ENCODE results near the gene TPRKB. TPM values are rescaled to one million over a fixed set of nuclear protein-coding genes. Genes with fewer than 3 reads are reported as not detected.

Gene TPRKB
- total RNA-seq, 1 experiment from 2014 or later = 42.1 TPM

DNA sequence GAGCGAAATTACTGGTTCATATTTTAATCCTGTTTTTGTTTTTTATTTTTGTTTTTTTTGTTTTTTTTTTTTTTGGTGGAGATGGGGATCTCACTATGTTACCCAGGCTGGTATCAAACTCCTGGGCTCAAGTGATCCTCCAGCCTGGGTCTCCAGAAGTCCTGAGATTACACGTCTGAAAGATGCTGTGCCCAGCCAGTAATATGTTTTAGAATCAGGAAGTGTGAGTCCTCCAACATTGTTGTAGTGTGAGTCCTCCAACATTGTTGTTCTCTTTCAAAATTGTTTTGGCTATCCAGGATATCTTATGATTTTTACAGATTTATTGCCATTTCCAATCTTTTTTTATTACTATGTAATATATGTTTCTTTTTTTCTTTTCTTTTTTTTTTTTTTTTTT, 23.1 kb downstream of the TPRKB start:
- BruUV-seq (replicated peaks) = no TSS peak
- CTCF ChIA-PET = no interaction called here

DNA sequence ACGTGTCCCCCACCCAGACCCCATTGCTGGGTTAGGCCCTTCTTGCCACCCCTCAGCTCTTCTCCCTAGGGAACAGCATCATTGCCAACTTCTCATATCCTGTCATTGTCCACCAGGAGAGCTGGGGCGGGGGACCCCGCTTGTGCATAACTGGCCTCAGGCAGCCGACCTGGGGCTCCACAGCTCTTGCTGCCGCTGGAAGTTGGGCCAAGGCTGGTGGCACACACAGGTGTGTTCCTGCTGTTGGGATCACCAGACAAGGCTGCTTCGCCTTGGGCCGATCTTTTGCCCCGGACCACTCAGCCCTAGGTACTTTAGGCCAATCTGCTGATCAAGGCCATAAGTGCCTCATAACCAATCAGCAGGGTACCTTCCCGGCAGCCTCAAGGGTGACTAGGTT, 28.6 kb downstream of the TPRKB start:
- Mint-ChIP-seq H3K27ac (ENCODE audit: unreplicated experiment) (no peak overlapping the region), H3K27me3 (ENCODE audit: insufficient read depth, unreplicated experiment) (no peaks in the 10 kb centered on the region), H3K4me1 (ENCODE audit: low read depth, unreplicated experiment) (peaks cover 6% of the 10 kb centered on the region), H3K36me3 (ENCODE audit: insufficient read depth, unreplicated experiment) (no peaks in the 10 kb centered on the region), H3K9me3 (ENCODE audit: unreplicated experiment) (no peaks in the 10 kb centered on the region), H3K4me3 (ENCODE audit: unreplicated experiment) (no peak overlapping the region)
- H3K4me3 ChIP-seq (ENCODE audit: low read depth, low read length) = no peak overlapping the region
- H3K9me3 ChIP-seq = no peaks in the 10 kb centered on the region
- intact Hi-C loops (cut with micrococcal nuclease; ENCODE audit: unreplicated experiment) = no loop called here
- ChIA-PET CTCF (no interaction called here), POLR2A (no interaction called here)
- BruUV-seq (replicated peaks) = no TSS peak
- TF ChIP-seq, protein P1, sequence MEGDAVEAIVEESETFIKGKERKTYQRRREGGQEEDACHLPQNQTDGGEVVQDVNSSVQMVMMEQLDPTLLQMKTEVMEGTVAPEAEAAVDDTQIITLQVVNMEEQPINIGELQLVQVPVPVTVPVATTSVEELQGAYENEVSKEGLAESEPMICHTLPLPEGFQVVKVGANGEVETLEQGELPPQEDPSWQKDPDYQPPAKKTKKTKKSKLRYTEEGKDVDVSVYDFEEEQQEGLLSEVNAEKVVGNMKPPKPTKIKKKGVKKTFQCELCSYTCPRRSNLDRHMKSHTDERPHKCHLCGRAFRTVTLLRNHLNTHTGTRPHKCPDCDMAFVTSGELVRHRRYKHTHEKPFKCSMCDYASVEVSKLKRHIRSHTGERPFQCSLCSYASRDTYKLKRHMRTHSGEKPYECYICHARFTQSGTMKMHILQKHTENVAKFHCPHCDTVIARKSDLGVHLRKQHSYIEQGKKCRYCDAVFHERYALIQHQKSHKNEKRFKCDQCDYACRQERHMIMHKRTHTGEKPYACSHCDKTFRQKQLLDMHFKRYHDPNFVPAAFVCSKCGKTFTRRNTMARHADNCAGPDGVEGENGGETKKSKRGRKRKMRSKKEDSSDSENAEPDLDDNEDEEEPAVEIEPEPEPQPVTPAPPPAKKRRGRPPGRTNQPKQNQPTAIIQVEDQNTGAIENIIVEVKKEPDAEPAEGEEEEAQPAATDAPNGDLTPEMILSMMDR (IDR thresholded peaks at IDR 0.05; ENCODE audit: insufficient read depth in 1 of 2, low read depth in 1 of 2, low read length in 1 of 2, severe bottlenecking in 1 of 2, unreplicated experiment in 1 of 2) = no peak
- DNase-seq = no peak
- H3K27me3 ChIP-seq (replicated peaks; ENCODE audit: control insufficient read depth, insufficient read depth, low read length) = no peaks in the 10 kb centered on the region
- no peaks in the 10 kb centered on the region for H3K36me3 ChIP-seq (ENCODE audit: control insufficient read depth, insufficient read depth, low read length)
- peaks cover 10% of the 10 kb centered on the region; the same call in 1 of the 2 replicates for H3K4me1 ChIP-seq

More for the DNA sequence above, 23.1 kb downstream of the TPRKB start:
- Mint-ChIP-seq H3K4me1 (ENCODE audit: low read depth, unreplicated experiment) (no peaks in the 10 kb centered on the region), H3K27ac (ENCODE audit: unreplicated experiment) (no peak overlapping the region), H3K36me3 (ENCODE audit: insufficient read depth, unreplicated experiment) (no peaks in the 10 kb centered on the region), H3K9me3 (ENCODE audit: unreplicated experiment) (no peaks in the 10 kb centered on the region), H3K4me3 (ENCODE audit: unreplicated experiment) (no peak overlapping the region), H3K27me3 (ENCODE audit: insufficient read depth, unreplicated experiment) (peaks cover 2% of the 10 kb centered on the region)
- POLR2A ChIA-PET = no interaction called here
- Histone ChIP-seq H3K4me1 (no peaks in the 10 kb centered on the region), H3K9me3 (no peaks in the 10 kb centered on the region), H3K4me3 (ENCODE audit: low read depth, low read length) (no peak overlapping the region), H3K27me3 (replicated peaks; ENCODE audit: control insufficient read depth, insufficient read depth, low read length) (no peaks in the 10 kb centered on the region), H3K36me3 (ENCODE audit: control insufficient read depth, insufficient read depth, low read length) (no peaks in the 10 kb centered on the region)
- intact Hi-C loops (cut with micrococcal nuclease; ENCODE audit: unreplicated experiment) = no loop called here
- no peak for DNase-seq
- TF ChIP-seq, protein P1 (IDR thresholded peaks at IDR 0.05; ENCODE audit: insufficient read depth in 1 of 2, low read depth in 1 of 2, low read length in 1 of 2, severe bottlenecking in 1 of 2, unreplicated experiment in 1 of 2) = no peak

DNA sequence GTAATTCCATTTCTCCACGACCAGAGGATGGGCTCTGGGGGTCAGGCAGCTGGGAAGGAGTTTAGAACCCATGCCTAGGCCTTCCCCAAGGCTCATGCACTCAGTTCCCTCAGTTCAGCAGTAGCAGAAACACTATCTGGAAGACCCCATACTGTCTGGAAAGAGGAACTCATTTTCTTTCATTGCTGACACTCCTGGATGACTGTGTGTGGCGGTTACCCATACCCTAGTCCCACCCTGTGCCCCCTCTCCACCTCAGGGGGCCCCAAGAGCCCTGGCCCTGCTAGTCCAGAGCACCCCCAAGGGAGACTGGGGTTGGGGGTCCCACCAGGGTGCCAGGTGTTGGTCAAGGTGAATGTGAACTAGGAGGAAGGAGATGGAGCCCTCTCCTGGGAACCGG, 29.5 kb downstream of the TPRKB start:
- Histone ChIP-seq H3K36me3 (ENCODE audit: control insufficient read depth, insufficient read depth, low read length) (no peaks in the 10 kb centered on the region), H3K9me3 (no peaks in the 10 kb centered on the region), H3K4me1 (peaks cover 10% of the 10 kb centered on the region; the same call in 1 of the 2 replicates), H3K27me3 (replicated peaks; ENCODE audit: control insufficient read depth, insufficient read depth, low read length) (no peaks in the 10 kb centered on the region), H3K4me3 (ENCODE audit: low read depth, low read length) (no peak overlapping the region)
- ChIA-PET POLR2A (no interaction called here), CTCF (no interaction called here)
- Mint-ChIP-seq H3K4me1 (ENCODE audit: low read depth, unreplicated experiment) (peaks cover 6% of the 10 kb centered on the region), H3K4me3 (ENCODE audit: unreplicated experiment) (no peak overlapping the region), H3K9me3 (ENCODE audit: unreplicated experiment) (no peaks in the 10 kb centered on the region), H3K27ac (ENCODE audit: unreplicated experiment) (no peak overlapping the region), H3K36me3 (ENCODE audit: insufficient read depth, unreplicated experiment) (no peaks in the 10 kb centered on the region), H3K27me3 (ENCODE audit: insufficient read depth, unreplicated experiment) (peaks cover 4% of the 10 kb centered on the region)
- intact Hi-C loops (cut with micrococcal nuclease; ENCODE audit: unreplicated experiment) = no loop called here
- TF ChIP-seq, protein P1 (IDR thresholded peaks at IDR 0.05; ENCODE audit: insufficient read depth in 1 of 2, low read depth in 1 of 2, low read length in 1 of 2, severe bottlenecking in 1 of 2, unreplicated experiment in 1 of 2) = no peak
- BruUV-seq (replicated peaks) = no TSS peak
- DNase-seq = no peak
